GM23338 (cell line): ENCODE results near the gene ENTPD7. TPM values are rescaled to one million over a fixed set of nuclear protein-coding genes. Genes with fewer than 3 reads are reported as not detected.
A peak's percentile ranks its signal among the peaks of the same experiment; 100 is the strongest.

Experiments
- ATAC-seq: fragments of 200-7000 bp; cut with Tn5 transposase; 3 replicates; pipeline ENCODE4 v1.9.1; 2020
- DNase-seq: peaks from one replicate; pipeline ENCODE4 v3.0.0-alpha.2; 2015; ENCODE audit warnings: low spot score
- H2AFZ ChIP-seq: fragments of 200-600 bp; sonication (generic); 2 replicates; pipeline ENCODE4 v1.8.0; 2016; ENCODE audit warnings: antibody characterized with exemption, mild to moderate bottlenecking, moderate library complexity
- H3F3A ChIP-seq: fragments of 200-600 bp; sonication (generic); replicated peaks from 2 replicates; pipeline ENCODE4 v1.8.0; 2017; ENCODE audit warnings: antibody characterized with exemption, mixed run types, low read depth
- H3K27ac ChIP-seq: fragments of 200-600 bp; sonication (generic); 2 replicates; pipeline ENCODE4 v1.6.1; 2016; ENCODE audit warnings: low read depth
- H3K27me3 ChIP-seq: fragments of 200-600 bp; sonication (generic); 2 replicates; pipeline ENCODE4 v1.8.0; 2016; ENCODE audit warnings: mild to moderate bottlenecking, mixed run types, moderate library complexity; ENCODE audit not compliant: insufficient read depth
- H3K36me3 ChIP-seq: fragments of 200-600 bp; sonication (generic); 2 replicates; pipeline ENCODE4 v1.8.0; 2016; ENCODE audit warnings: mild to moderate bottlenecking; ENCODE audit not compliant: insufficient read depth
- H3K4me1 ChIP-seq: fragments of 200-600 bp; sonication (generic); 2 replicates; pipeline ENCODE4 v1.8.0; 2016; ENCODE audit warnings: mild to moderate bottlenecking, moderate library complexity; ENCODE audit not compliant: insufficient read depth
- H3K4me2 ChIP-seq: fragments of 200-600 bp; sonication (generic); 2 replicates; pipeline ENCODE4 v1.7.1; 2017; ENCODE audit warnings: mixed run types
- H3K4me3 ChIP-seq: fragments of 200-600 bp; sonication (generic); 2 replicates; pipeline ENCODE4 v1.6.1; 2016; ENCODE audit warnings: mixed run types
- H3K79me2 ChIP-seq: fragments of 200-600 bp; sonication (generic); replicated peaks from 2 replicates; pipeline ENCODE4 v1.8.0; 2017; ENCODE audit warnings: mild to moderate bottlenecking; ENCODE audit not compliant: insufficient read depth
- H3K9me2 ChIP-seq: fragments of 200-600 bp; sonication (generic); 2 replicates; pipeline ENCODE4 v1.8.0; 2017; ENCODE audit not compliant: insufficient read depth
- H4K20me1 ChIP-seq: fragments of 200-600 bp; sonication (generic); replicated peaks from 2 replicates; pipeline ENCODE4 v1.8.0; 2017; ENCODE audit warnings: mild to moderate bottlenecking; ENCODE audit not compliant: insufficient read depth
- H3K27ac Mint-ChIP-seq: 2 replicates; pipeline ENCODE4 v1.8.0; 2020; ENCODE audit warnings: inconsistent platforms, mild to moderate bottlenecking, moderate library complexity, mixed read lengths
- H3K27me3 Mint-ChIP-seq: 3 replicates; pipeline ENCODE4 v1.8.0; 2022; ENCODE audit warnings: low read depth, mild to moderate bottlenecking, moderate library complexity, mixed read lengths, inconsistent platforms; ENCODE audit not compliant: insufficient read depth, poor library complexity
- H3K36me3 Mint-ChIP-seq: 3 replicates; pipeline ENCODE4 v1.8.0; 2021; ENCODE audit warnings: low read depth, mild to moderate bottlenecking, inconsistent platforms, moderate library complexity, mixed read lengths
- H3K4me1 Mint-ChIP-seq: 3 replicates; pipeline ENCODE4 v1.8.0; 2020; ENCODE audit warnings: mild to moderate bottlenecking, inconsistent platforms, mixed read lengths
- H3K4me3 Mint-ChIP-seq: 3 replicates; pipeline ENCODE4 v1.8.0; 2021; ENCODE audit warnings: moderate library complexity, mild to moderate bottlenecking, inconsistent platforms, mixed read lengths
- H3K9me3 Mint-ChIP-seq: 3 replicates; pipeline ENCODE4 v1.8.0; 2020; ENCODE audit warnings: moderate library complexity, mild to moderate bottlenecking, inconsistent platforms, mixed read lengths
- CREB1 ChIP-seq: fragments of 250-450 bp; sonication (Bioruptor Pico); IDR thresholded peaks from 2 replicates; pipeline ENCODE4 v1.5.0; 2020; ENCODE audit warnings: low read depth, mild to moderate bottlenecking, moderate library complexity
- CTCF ChIP-seq, 2 experiments: fragments of 200-600 bp in 1 of 2; sonication (generic) in 1 of 2; conservative IDR thresholded peaks; 2 replicates each; pipeline versions ENCODE4 v1.5.1 to v1.6.1; 2016 to 2017; ENCODE audit warnings: antibody characterized with exemption in 2 of 2, low read depth in 2 of 2, mild to moderate bottlenecking in 2 of 2, moderate library complexity in 1 of 2
- ETS1 ChIP-seq: IDR thresholded peaks from 2 replicates; pipeline ENCODE4 v1.6.1; 2016; ENCODE audit warnings: antibody characterized with exemption
- EZH2 ChIP-seq: fragments of 200-600 bp; sonication (generic); IDR thresholded peaks from one replicate; pipeline ENCODE4 v1.8.0; 2017; ENCODE audit warnings: antibody characterized with exemption, mild to moderate bottlenecking, low read depth; ENCODE audit not compliant: unreplicated experiment
- EZH2phosphoT487 ChIP-seq: fragments of 200-600 bp; sonication (generic); IDR thresholded peaks from one replicate; pipeline ENCODE4 v1.8.1; 2018; ENCODE audit warnings: antibody characterized with exemption; ENCODE audit not compliant: unreplicated experiment
- JUNB ChIP-seq: IDR thresholded peaks from one replicate; pipeline ENCODE4 v1.6.1; 2016; ENCODE audit warnings: antibody characterized with exemption; ENCODE audit not compliant: unreplicated experiment
- POLR2AphosphoS5 ChIP-seq: IDR thresholded peaks from 2 replicates; pipeline ENCODE4 v1.6.1; 2016; ENCODE audit warnings: antibody characterized with exemption, low read depth
- STAT1 ChIP-seq: IDR thresholded peaks from one replicate; pipeline ENCODE4 v1.6.1; 2016; ENCODE audit warnings: antibody characterized with exemption; ENCODE audit not compliant: unreplicated experiment
- ZNF114 ChIP-seq: fragments of 250-450 bp; sonication (Bioruptor Pico); IDR thresholded peaks from 2 replicates; pipeline ENCODE4 v1.5.0; 2020; ENCODE audit warnings: mild to moderate bottlenecking, moderate library complexity
- ZNF331 ChIP-seq: fragments of 250-450 bp; sonication (Bioruptor Pico); IDR thresholded peaks from 2 replicates; pipeline ENCODE4 v1.5.0; 2020; ENCODE audit warnings: low read depth, mild to moderate bottlenecking, moderate library complexity
- long read RNA-seq: library from polyadenylated mRNA; unstranded; transcript quantifications from one replicate; pipeline ENCODE4 v2.0.0, GENCODE V29; 2020; ENCODE audit not compliant: unreplicated experiment
- polyA plus RNA-seq: library from polyadenylated mRNA; unstranded; fragments of >200 nt; fragmentation: Nextera tagmentation; extraction: Ambion mirVana; gene quantifications from 2 replicates; pipeline ENCODE4 v1.2.1, GENCODE V29; 2016
- total RNA-seq: library from RNA; depleted of rRNA; stranded (reverse); fragments of >200 nt; shearing (Covaris generic); gene quantifications from 2 replicates; pipeline ENCODE4 v1.2.3, GENCODE V29; 2014; rRNA removed

Gene ENTPD7, protein sequence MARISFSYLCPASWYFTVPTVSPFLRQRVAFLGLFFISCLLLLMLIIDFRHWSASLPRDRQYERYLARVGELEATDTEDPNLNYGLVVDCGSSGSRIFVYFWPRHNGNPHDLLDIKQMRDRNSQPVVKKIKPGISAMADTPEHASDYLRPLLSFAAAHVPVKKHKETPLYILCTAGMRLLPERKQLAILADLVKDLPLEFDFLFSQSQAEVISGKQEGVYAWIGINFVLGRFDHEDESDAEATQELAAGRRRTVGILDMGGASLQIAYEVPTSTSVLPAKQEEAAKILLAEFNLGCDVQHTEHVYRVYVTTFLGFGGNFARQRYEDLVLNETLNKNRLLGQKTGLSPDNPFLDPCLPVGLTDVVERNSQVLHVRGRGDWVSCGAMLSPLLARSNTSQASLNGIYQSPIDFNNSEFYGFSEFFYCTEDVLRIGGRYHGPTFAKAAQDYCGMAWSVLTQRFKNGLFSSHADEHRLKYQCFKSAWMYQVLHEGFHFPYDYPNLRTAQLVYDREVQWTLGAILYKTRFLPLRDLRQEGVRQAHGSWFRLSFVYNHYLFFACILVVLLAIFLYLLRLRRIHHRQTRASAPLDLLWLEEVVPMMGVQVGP
- total RNA-seq, result 11.8 and 12.6 TPM in 2 replicates
- 1.0 and 1.7 TPM in 2 replicates for polyA plus RNA-seq
- long read RNA-seq, partial matches to known transcripts, result 1 of 2 reads
- long read RNA-seq, other reads (novel, unspliced or antisense), result 1 of 2 reads

GRCh38 chr10:99659031-99659867, at the start of gene ENTPD7:
ENTPD7 (plus strand) TSS chr10:99659509; CDS start chr10:99659957, 448 bp downstream.
- no peaks in the 10 kb centered on the region for H3K9me2 ChIP-seq
- H3K27me3 ChIP-seq, result peaks cover 14% of the 10 kb centered on the region
- TF ChIP-seq POLR2AphosphoS5 (peak; percentile 74), JUNB (no peak), CREB1 (CRISPR knock-in tag) (peak; percentile 54)
- Mint-ChIP-seq H3K4me1 (peaks cover 13% of the 10 kb centered on the region), H3K27ac (peak within 1 kb of the TSS; percentile 38; the same call in 1 of the 2 replicates), H3K9me3 (no peaks in the 10 kb centered on the region), H3K27me3 (peaks cover 11% of the 10 kb centered on the region), H3K36me3 (no peaks in the 10 kb centered on the region), H3K4me3 (peak within 1 kb of the TSS; percentile 85)
- H3K4me1 ChIP-seq, result peaks cover 3% of the 10 kb centered on the region; the same call in 1 of the 2 replicates
- peak within 1 kb of the TSS; percentile 91 for H3K4me3 ChIP-seq
- H3K79me2 ChIP-seq, result no peaks in the 10 kb centered on the region
- peak within 1 kb of the TSS; percentile 99 for H2AFZ ChIP-seq
- H3K36me3 ChIP-seq, result no peaks in the 10 kb centered on the region
- no peaks in the 10 kb centered on the region for H4K20me1 ChIP-seq
- no peak within 1 kb of the TSS for H3K27ac ChIP-seq
- peak; percentile 97 for ATAC-seq
- H3K4me2 ChIP-seq, result peak within 1 kb of the TSS; percentile 93
- H3F3A ChIP-seq, result no peaks in the 10 kb centered on the region
- DNase-seq, result peak; percentile 99

DNA sequence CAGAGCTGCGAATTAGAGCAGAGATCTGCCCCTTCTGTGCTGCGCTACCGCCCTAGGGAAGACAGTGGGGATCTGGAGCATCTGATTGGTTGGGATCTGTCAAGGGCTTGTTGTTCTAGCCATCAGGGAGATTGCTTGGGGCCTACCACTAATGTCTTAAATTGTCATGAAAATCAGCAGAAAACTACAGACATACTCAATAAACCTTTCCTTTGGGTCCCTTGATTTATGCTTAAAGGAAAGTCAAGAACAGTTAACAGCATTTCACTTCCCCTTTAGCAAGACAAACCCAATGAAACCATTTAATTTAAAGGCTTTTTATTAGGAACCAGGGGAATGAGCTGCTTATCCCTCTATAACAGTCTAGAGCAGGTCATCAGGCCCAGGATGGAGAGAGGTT, 49.1 kb upstream of the ENTPD7 start:
- Histone ChIP-seq H3K27ac (no peak overlapping the region), H4K20me1 (no peaks in the 10 kb centered on the region), H3K9me2 (no peaks in the 10 kb centered on the region), H3K27me3 (no peaks in the 10 kb centered on the region), H3K4me1 (no peaks in the 10 kb centered on the region), H3F3A (no peaks in the 10 kb centered on the region), H3K4me3 (no peak overlapping the region), H3K4me2 (no peak overlapping the region), H2AFZ (no peak overlapping the region), H3K79me2 (no peaks in the 10 kb centered on the region), H3K36me3 (no peaks in the 10 kb centered on the region)
- Mint-ChIP-seq H3K4me1 (peaks cover 5% of the 10 kb centered on the region; the same call in 1 of the 3 replicates), H3K4me3 (no peak overlapping the region), H3K27ac (no peak overlapping the region), H3K36me3 (peaks cover 5% of the 10 kb centered on the region; the same call in 2 of the 3 replicates), H3K27me3 (peaks cover 5% of the 10 kb centered on the region), H3K9me3 (no peaks in the 10 kb centered on the region)
- ATAC-seq (no peak), DNase-seq (no peak)
- TF ChIP-seq STAT1 (no peak), EZH2 (no peak), ZNF114 (CRISPR knock-in tag) (no peak), JUNB (no peak), ETS1 (no peak), EZH2phosphoT487 (no peak), CTCF (conservative IDR thresholded peaks at IDR 0.05; ENCODE audit: low read depth in 2 of 2) (no peak), CREB1 (CRISPR knock-in tag) (no peak), ZNF331 (CRISPR knock-in tag) (no peak), POLR2AphosphoS5 (no peak)
